Sigmoid colon (tissue), 7 donors: ENCODE measurements around the gene KSR1. TPM values are rescaled to one million over a fixed set of nuclear protein-coding genes. Genes with fewer than 3 reads are reported as not detected.

ENCODE experiments used
- DNase-seq: peaks from one replicate; pipeline ENCODE4 v3.0.0-alpha.2; 2019
- H3K27ac ChIP-seq, 4 donors: fragments of 200-600 bp; sonication (generic); one replicate each; pipeline ENCODE4 v1.5.1; 2016 to 2019; ENCODE audit warnings: mild to moderate bottlenecking in 1 of 4
- H3K27me3 ChIP-seq, 3 donors: fragments of 200-600 bp; sonication (generic); one replicate each; pipeline ENCODE4 v1.5.1; 2019; ENCODE audit warnings: mild to moderate bottlenecking in 1 of 3
- H3K36me3 ChIP-seq, 4 donors: fragments of 200-600 bp; sonication (generic); one replicate each; pipeline ENCODE4 v1.5.1; 2016 to 2019
- H3K4me1 ChIP-seq, 4 donors: fragments of 200-600 bp; sonication (generic); one replicate each; pipeline ENCODE4 v1.5.1; 2017 to 2019
- H3K4me3 ChIP-seq, 4 donors: fragments of 200-600 bp; sonication (generic); one replicate each; pipeline ENCODE4 v1.5.1; 2017 to 2019; ENCODE audit warnings: mild to moderate bottlenecking in 2 of 4, moderate library complexity in 1 of 4
- H3K9me3 ChIP-seq, 4 donors: fragments of 200-600 bp in 3 of 4; sonication (generic) in 3 of 4; one replicate each; pipeline versions ENCODE4 v1.5.1 to v1.6.1; 2013 to 2019
- EP300 ChIP-seq, 4 donors: sonication (generic); formaldehyde crosslinking; IDR thresholded peaks; one replicate each; pipeline ENCODE4 v1.6.1; 2017; ENCODE audit warnings: antibody characterized with exemption in 4 of 4
- POLR2A ChIP-seq, 2 donors: fragments of 450-650 bp; IDR thresholded peaks; one replicate each; pipeline ENCODE4 v1.6.1; 2016; ENCODE audit warnings: antibody characterized with exemption in 2 of 2, mild to moderate bottlenecking in 2 of 2, moderate library complexity in 2 of 2
- POLR2AphosphoS5 ChIP-seq, 4 donors: sonication (generic); formaldehyde crosslinking; IDR thresholded peaks; one replicate each; pipeline ENCODE4 v1.6.1; 2017; ENCODE audit warnings: antibody characterized with exemption in 4 of 4
- WGBS, 2 donors: extraction: QIAGEN DNeasy Blood & Tissue Kit; methylation state at CpG; one replicate each; pipeline ENCODE4 v1.1.7; 2013; 5-methylcytosine and 5-hydroxymethylcytosine counted together
- intact Hi-C: fragments of 100-400 bp; cut with DNase I; formaldehyde crosslinking; loops from one replicate; pipeline ENCODE4 v1.15.1; 2023
- polyA plus RNA-seq, 3 donors: library from polyadenylated mRNA; stranded (reverse); fragments of 200-250 nt; gene quantifications; one replicate each; pipeline ENCODE4 v1.2.3, GENCODE V29; 2013
- total RNA-seq, 4 donors: library from RNA; depleted of rRNA; stranded (reverse); fragments of >200 nt; gene quantifications; one replicate each; pipeline ENCODE4 v1.1.0, GENCODE V29; 2016
- TF ChIP-seq, protein P1 (sequence below), 4 experiments: fragments of 450-650 bp in 3 of 4; fragments of 200-600 bp in 1 of 4; IDR thresholded peaks; one replicate each; pipeline ENCODE4 v1.5.1; 2016 to 2019; ENCODE audit warnings: antibody characterized with exemption in 4 of 4, mild to moderate bottlenecking in 3 of 4, moderate library complexity in 2 of 4
- donor health status: healthy with polysubstance abuse.
- donor health status: Bipolar disorder and iron deficiency.
- donor health status: healthy.

Gene KSR1
- total and polyA plus RNA-seq, 7 donors = 4.2 to 25.8 (median 18.2) TPM

DNA sequence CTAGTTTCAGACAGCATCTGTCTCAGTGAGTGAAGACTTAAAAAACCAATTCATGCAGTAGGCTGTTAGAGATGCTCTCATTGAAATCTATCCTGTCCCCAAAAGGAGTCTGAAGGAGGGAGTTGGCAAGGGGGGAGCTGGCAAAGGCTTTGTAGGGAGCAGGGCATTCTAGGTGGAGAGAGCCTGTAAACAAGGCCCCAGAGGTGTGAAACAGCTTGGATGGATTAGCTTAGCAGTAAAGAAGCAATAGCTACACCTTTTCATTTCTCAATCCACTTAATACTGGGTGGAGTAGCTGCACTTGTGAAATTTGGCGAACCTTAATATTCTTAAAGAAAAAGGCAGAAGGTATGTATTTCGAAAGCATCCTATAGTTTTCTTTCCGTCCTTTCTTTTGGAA lies 61.8 kb downstream of the KSR1 start:
- Histone ChIP-seq H3K27ac (no peak overlapping the region), H3K4me1 (peaks cover 0 to 50% (median 22%) of the 10 kb centered on the region in 4 donors), H3K9me3 (no peaks in the 10 kb centered on the region), H3K36me3 (no peaks in the 10 kb centered on the region), H3K4me3 (no peak overlapping the region), H3K27me3 (no peaks in the 10 kb centered on the region)
- WGBS, 2 donors = 94 to 96% methylated on average over 3 of the region's 3 CpGs
- no peak for TF ChIP-seq POLR2AphosphoS5 (IDR thresholded peaks at IDR 0.05)
- TF ChIP-seq, protein P1, sequence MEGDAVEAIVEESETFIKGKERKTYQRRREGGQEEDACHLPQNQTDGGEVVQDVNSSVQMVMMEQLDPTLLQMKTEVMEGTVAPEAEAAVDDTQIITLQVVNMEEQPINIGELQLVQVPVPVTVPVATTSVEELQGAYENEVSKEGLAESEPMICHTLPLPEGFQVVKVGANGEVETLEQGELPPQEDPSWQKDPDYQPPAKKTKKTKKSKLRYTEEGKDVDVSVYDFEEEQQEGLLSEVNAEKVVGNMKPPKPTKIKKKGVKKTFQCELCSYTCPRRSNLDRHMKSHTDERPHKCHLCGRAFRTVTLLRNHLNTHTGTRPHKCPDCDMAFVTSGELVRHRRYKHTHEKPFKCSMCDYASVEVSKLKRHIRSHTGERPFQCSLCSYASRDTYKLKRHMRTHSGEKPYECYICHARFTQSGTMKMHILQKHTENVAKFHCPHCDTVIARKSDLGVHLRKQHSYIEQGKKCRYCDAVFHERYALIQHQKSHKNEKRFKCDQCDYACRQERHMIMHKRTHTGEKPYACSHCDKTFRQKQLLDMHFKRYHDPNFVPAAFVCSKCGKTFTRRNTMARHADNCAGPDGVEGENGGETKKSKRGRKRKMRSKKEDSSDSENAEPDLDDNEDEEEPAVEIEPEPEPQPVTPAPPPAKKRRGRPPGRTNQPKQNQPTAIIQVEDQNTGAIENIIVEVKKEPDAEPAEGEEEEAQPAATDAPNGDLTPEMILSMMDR (IDR thresholded peaks at IDR 0.05) = no peak
- TF ChIP-seq EP300 (IDR thresholded peaks at IDR 0.05) = no peak
- TF ChIP-seq POLR2A (IDR thresholded peaks at IDR 0.05) = no peak
- intact Hi-C loops = loop anchor here (10.0 kb wide), 1 partner anchor 53 kb away; no protein-coding TSS in a partner anchor
- DNase-seq = no peak

DNA sequence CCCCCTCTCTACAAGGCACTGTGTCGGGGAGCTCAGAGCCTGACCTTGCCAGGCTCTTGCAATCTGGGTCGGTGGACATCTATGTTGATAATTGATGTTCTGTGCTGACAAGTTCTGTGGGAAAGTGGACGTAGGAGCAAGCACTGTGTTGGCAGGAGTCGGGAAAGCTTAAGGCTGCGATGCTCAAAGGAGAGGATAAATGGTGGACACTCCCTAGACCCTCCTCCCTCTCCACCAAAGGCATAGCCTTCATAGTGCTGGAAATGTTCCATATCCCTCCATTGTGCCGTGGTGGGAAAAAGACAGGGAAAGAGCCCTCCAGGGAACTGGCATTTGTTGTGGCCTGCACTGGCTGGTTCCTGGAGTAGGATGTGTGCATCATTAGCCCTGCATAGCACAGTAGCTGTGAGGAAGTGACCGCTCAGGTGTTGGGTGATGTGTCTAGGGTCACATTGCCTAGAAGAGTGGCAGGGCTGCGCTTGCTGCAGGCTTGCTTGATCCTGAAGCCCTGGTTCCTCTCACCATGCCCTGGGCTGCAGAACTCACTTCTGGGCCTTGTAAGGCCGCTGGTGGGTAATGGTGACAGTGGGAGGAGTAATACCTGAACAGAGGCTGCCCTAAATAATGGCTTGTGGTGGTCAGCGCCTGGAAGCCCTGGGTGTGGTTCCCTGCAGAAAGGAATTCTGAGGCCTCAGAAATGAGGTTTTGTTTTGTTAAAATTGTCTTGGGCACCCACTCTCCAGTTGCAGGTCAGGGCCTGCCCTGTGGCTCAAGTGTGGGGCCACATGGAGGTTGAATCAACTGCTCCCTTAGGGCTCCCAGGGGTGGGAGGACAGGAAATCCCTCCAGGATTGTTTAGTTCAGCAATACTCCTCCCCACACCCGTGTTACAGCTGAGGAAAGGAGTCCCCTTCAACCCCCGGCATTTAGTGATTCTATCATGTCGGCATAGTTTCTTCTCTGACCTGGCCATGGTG lies 62.6 kb downstream of the KSR1 start:
- no peak for DNase-seq
- Histone ChIP-seq H3K27ac (no peak overlapping the region), H3K36me3 (no peaks in the 10 kb centered on the region), H3K4me1 (peaks cover 0 to 42% (median 19%) of the 10 kb centered on the region in 4 donors), H3K9me3 (no peaks in the 10 kb centered on the region), H3K27me3 (no peaks in the 10 kb centered on the region), H3K4me3 (no peak overlapping the region)
- WGBS, 2 donors = 89 to 91% methylated on average over 13 of the region's 13 CpGs
- TF ChIP-seq, protein P1 (IDR thresholded peaks at IDR 0.05) = no peak
- TF ChIP-seq POLR2A (IDR thresholded peaks at IDR 0.05) (no peak), POLR2AphosphoS5 (IDR thresholded peaks at IDR 0.05) (no peak), EP300 (IDR thresholded peaks at IDR 0.05) (no peak)
- intact Hi-C loops = loop anchor here (10.0 kb wide), 1 partner anchor 54 kb away; no protein-coding TSS in a partner anchor

DNA sequence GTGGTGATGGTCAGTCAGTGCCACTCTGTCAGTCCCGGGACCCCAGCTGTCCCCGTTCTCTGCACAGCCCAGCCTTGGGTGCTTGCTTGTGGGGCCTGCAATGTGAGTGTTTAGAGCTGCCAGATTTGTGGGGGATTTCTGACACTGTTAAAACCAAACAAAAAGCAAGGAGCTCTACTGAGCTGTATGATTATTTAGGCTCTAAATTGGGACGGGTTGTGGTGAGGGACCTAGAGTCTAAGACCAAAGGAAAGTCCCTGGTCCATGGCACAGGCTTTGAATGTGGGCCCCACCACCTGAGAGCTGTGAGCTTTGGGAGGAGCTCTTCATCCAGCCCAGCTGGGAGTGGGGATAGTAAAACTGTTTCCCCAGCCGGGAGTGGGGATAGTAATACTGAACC lies 63.3 kb downstream of the KSR1 start:
- TF ChIP-seq, protein P1 (IDR thresholded peaks at IDR 0.05) = no peak
- TF ChIP-seq POLR2A (IDR thresholded peaks at IDR 0.05) (no peak), EP300 (IDR thresholded peaks at IDR 0.05) (no peak), POLR2AphosphoS5 (IDR thresholded peaks at IDR 0.05) (no peak)
- Histone ChIP-seq H3K36me3 (no peaks in the 10 kb centered on the region), H3K4me3 (no peak overlapping the region), H3K4me1 (peaks cover 0 to 37% (median 19%) of the 10 kb centered on the region in 4 donors), H3K9me3 (no peaks in the 10 kb centered on the region), H3K27me3 (no peaks in the 10 kb centered on the region), H3K27ac (no peak overlapping the region)
- WGBS, 2 donors = 65 to 68% methylated on average over 4 of the region's 4 CpGs
- intact Hi-C loops = loop anchor here (10.0 kb wide), 1 partner anchor 55 kb away; no protein-coding TSS in a partner anchor
- no peak for DNase-seq

DNA sequence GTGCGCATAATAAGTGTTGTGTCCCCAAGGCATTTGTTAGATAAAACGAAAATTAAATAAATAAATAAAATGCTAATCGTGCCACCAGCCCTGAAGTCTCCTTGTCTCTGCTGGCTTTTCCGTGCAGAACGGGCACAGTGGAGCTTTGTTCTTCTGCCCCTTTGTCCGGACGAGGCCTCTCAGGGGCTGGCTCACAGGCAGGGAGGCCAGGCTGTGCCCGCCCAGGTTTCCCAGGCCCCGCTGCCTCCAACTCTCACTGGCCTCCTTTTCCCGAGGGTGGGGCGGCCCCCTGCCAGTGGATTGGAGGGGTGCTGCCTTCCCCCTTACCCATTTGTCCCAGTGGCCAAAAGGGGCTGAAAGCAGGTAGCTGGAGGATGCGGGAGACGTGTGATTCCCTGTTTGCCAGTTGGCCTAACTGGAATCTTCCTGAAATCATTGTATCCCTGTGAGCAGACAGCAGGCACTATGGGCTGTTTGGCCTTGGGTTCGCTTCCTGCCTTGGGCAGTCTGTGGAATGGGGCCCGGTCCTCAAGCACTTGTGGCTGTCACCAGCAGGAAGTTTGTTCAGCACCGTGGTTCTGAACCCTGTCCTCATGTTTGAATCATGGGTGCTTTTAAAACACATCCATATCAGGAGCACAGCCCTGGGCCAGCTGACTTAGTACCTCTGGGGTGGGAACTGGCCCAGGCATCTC lies 64.4 kb downstream of the KSR1 start:
- no peaks in the 10 kb centered on the region for H3K36me3 ChIP-seq
- intact Hi-C loops = no loop called here
- peak overlapping the region in 1 of 4 donors; percentile 38 for H3K27ac ChIP-seq
- no peaks in the 10 kb centered on the region for H3K9me3 ChIP-seq
- DNase-seq = no peak
- no peaks in the 10 kb centered on the region for H3K27me3 ChIP-seq
- WGBS, 2 donors = 79 to 84% methylated on average over 16 of the region's 16 CpGs
- H3K4me1 ChIP-seq = peaks cover 0 to 44% (median 19%) of the 10 kb centered on the region in 4 donors
- TF ChIP-seq POLR2AphosphoS5 (IDR thresholded peaks at IDR 0.05) = no peak
- TF ChIP-seq EP300 (IDR thresholded peaks at IDR 0.05) = no peak
- TF ChIP-seq, protein P1 (IDR thresholded peaks at IDR 0.05) = no peak
- TF ChIP-seq POLR2A (IDR thresholded peaks at IDR 0.05) = no peak
- no peak overlapping the region for H3K4me3 ChIP-seq
